ENCODE data around the gene ZNF148. TPM values are rescaled to one million over a fixed set of nuclear protein-coding genes. Genes with fewer than 3 reads are reported as not detected.

Gene ZNF148
- total RNA-seq, 1 experiment from 2014 or later: 47.8 TPM

GRCh38 chr3:125309476-125309875 lies 65.6 kb downstream of the ZNF148 start:
- no peak for DNase-seq (ENCODE audit: low spot score)
- no peaks in the 10 kb centered on the region for H3K4me1 ChIP-seq (ENCODE audit: insufficient read depth, low read length, poor library complexity, severe bottlenecking)
- H3K9me3 ChIP-seq (ENCODE audit: low read depth, low read length, poor library complexity, severe bottlenecking): peaks cover 6% of the 10 kb centered on the region
- H3K27me3 ChIP-seq (replicated peaks; ENCODE audit: insufficient read depth, low read depth, low read length, poor library complexity): no peaks in the 10 kb centered on the region
- intact Hi-C loops (cut with micrococcal nuclease; ENCODE audit: unreplicated experiment): no loop called here
- ChIA-PET POLR2A (ENCODE audit: low non-redundant PET) (no interaction called here), CTCF (no interaction called here)
- no peak overlapping the region for H3K27ac ChIP-seq (ENCODE audit: low read depth, low read length, poor library complexity, severe bottlenecking)
- H3K4me3 ChIP-seq (ENCODE audit: low read depth, low read length, poor library complexity, severe bottlenecking): no peak overlapping the region
- peaks cover 32% of the 10 kb centered on the region for H3K36me3 ChIP-seq (ENCODE audit: insufficient read depth, low read length, poor library complexity, severe bottlenecking)
- TF ChIP-seq EZH2 (IDR thresholded peaks at IDR 0.05; ENCODE audit: borderline replicate concordance, low read depth, low read length, poor library complexity, severe bottlenecking) (no peak), CTCF (conservative IDR thresholded peaks at IDR 0.05; ENCODE audit: low read depth, low read length) (no peak)
- BruUV-seq (replicated peaks): no TSS peak

- ChIA-PET POLR2A (ENCODE audit: low non-redundant PET) (interaction anchor here (0.6 kb wide), 1 partner anchor 125 kb away, joined by 3 read pairs; no protein-coding TSS in a partner anchor), CTCF (no interaction called here)
- DNase-seq (ENCODE audit: low spot score): no peak
These were observed 68.5 kb downstream of the ZNF148 start for GRCh38 chr3:125306620-125307019.

GRCh38 chr3:125302932-125303331 lies 72.2 kb downstream of the ZNF148 start:
- DNase-seq (ENCODE audit: low spot score): no peak
- BruUV-seq (replicated peaks): no TSS peak
- no peaks in the 10 kb centered on the region for H3K9me3 ChIP-seq (ENCODE audit: low read depth, low read length, poor library complexity, severe bottlenecking)
- no peak overlapping the region for H3K4me3 ChIP-seq (ENCODE audit: low read depth, low read length, poor library complexity, severe bottlenecking)
- POLR2A ChIA-PET (ENCODE audit: low non-redundant PET): no interaction called here
- H3K36me3 ChIP-seq (ENCODE audit: insufficient read depth, low read length, poor library complexity, severe bottlenecking): no peaks in the 10 kb centered on the region
- intact Hi-C loops (cut with micrococcal nuclease; ENCODE audit: unreplicated experiment): no loop called here
- no peak overlapping the region for H3K27ac ChIP-seq (ENCODE audit: low read depth, low read length, poor library complexity, severe bottlenecking)
- H3K27me3 ChIP-seq (replicated peaks; ENCODE audit: insufficient read depth, low read depth, low read length, poor library complexity): no peaks in the 10 kb centered on the region
- no peaks in the 10 kb centered on the region for H3K4me1 ChIP-seq (ENCODE audit: insufficient read depth, low read length, poor library complexity, severe bottlenecking)
- CTCF ChIA-PET: no interaction called here
- no peak for TF ChIP-seq CTCF (conservative IDR thresholded peaks at IDR 0.05; ENCODE audit: low read depth, low read length)

More at GRCh38 chr3:125306620-125307019, 68.5 kb downstream of the ZNF148 start:
- Histone ChIP-seq H3K27me3 (replicated peaks; ENCODE audit: insufficient read depth, low read depth, low read length, poor library complexity) (no peaks in the 10 kb centered on the region), H3K4me1 (ENCODE audit: insufficient read depth, low read length, poor library complexity, severe bottlenecking) (no peaks in the 10 kb centered on the region), H3K4me3 (ENCODE audit: low read depth, low read length, poor library complexity, severe bottlenecking) (no peak overlapping the region), H3K9me3 (ENCODE audit: low read depth, low read length, poor library complexity, severe bottlenecking) (peaks cover 6% of the 10 kb centered on the region), H3K27ac (ENCODE audit: low read depth, low read length, poor library complexity, severe bottlenecking) (no peak overlapping the region), H3K36me3 (ENCODE audit: insufficient read depth, low read length, poor library complexity, severe bottlenecking) (peaks cover 16% of the 10 kb centered on the region)
- no peak for TF ChIP-seq CTCF (conservative IDR thresholded peaks at IDR 0.05; ENCODE audit: low read depth, low read length)
- no peak for TF ChIP-seq EZH2 (IDR thresholded peaks at IDR 0.05; ENCODE audit: borderline replicate concordance, low read depth, low read length, poor library complexity, severe bottlenecking)
- intact Hi-C loops (cut with micrococcal nuclease; ENCODE audit: unreplicated experiment): no loop called here
- BruUV-seq (replicated peaks): no TSS peak
